ENCODE data around the gene OAS1. TPM values are rescaled to one million over a fixed set of nuclear protein-coding genes. Genes with fewer than 3 reads are reported as not detected.

Gene OAS1
- total RNA-seq, 2 experiments from 2014 or later = 2.6 to 3.4 TPM

GRCh38 chr12:112892856-112893255 lies 13.9 kb upstream of the OAS1 start:
- H3K9me3 Mint-ChIP-seq = no peaks in the 10 kb centered on the region
- Histone ChIP-seq H3K36me3 (ENCODE audit: insufficient read depth, low read length) (no peaks in the 10 kb centered on the region), H3K4me1 (ENCODE audit: insufficient read depth, low read length) (no peaks in the 10 kb centered on the region), H3K27ac (ENCODE audit: low read depth in 1 of 2, low read length in 2 of 2) (no peak overlapping the region), H3K4me3 (ENCODE audit: low read length) (no peak overlapping the region), H3K27me3 (ENCODE audit: control insufficient read depth in 1 of 2, insufficient read depth in 2 of 2, low read length in 2 of 2) (peaks cover 0 to 3% of the 10 kb centered on the region in 2 experiments), H3K9me3 (ENCODE audit: control insufficient read depth in 1 of 2, insufficient read depth in 1 of 2, low read length in 2 of 2) (no peaks in the 10 kb centered on the region)
- no peaks in the 10 kb centered on the region for H3K4me1 Mint-ChIP-seq (ENCODE audit: low read depth)
- H3K4me3 Mint-ChIP-seq = no peak overlapping the region
- POLR2A ChIA-PET = no interaction called here
- peaks cover 16% of the 10 kb centered on the region for H3K27me3 Mint-ChIP-seq
- ATAC-seq (ENCODE audit: poor library complexity) = no peak
- H3K27ac Mint-ChIP-seq = no peak overlapping the region
- no peak for DNase-seq
- H3K36me3 Mint-ChIP-seq (ENCODE audit: low read depth) = no peaks in the 10 kb centered on the region
- CTCF ChIA-PET = no interaction called here
- TF ChIP-seq CTCF (IDR thresholded peaks at IDR 0.05) = no peak
- intact Hi-C loops (cut with DNase I, micrococcal nuclease) = no loop called here

DNA sequence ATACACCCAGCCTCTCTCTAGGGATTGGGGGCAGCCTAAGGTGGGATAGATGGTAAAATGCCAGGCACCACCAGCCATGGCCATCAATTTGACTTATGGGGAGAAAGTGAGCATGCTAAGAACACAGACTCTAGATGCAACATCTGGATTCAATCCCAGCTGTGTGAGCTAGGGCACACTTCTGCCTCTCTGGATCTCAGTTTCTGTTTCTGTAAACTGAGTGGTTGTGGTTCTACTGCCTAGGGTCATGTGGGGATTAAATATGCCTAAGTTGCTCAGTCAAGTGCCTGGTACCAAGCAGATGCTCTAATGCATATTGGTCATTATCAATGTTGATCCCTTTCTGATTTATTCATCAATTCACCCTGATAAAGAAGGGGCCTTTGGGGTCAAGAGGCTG lies 12.6 kb upstream of the OAS1 start:
- H3K4me1 ChIP-seq (ENCODE audit: insufficient read depth, low read length) = no peaks in the 10 kb centered on the region
- Mint-ChIP-seq H3K27me3 (peaks cover 16% of the 10 kb centered on the region), H3K9me3 (no peaks in the 10 kb centered on the region), H3K27ac (no peak overlapping the region), H3K4me1 (ENCODE audit: low read depth) (no peaks in the 10 kb centered on the region), H3K36me3 (ENCODE audit: low read depth) (no peaks in the 10 kb centered on the region), H3K4me3 (no peak overlapping the region)
- H3K4me3 ChIP-seq (ENCODE audit: low read length) = no peak overlapping the region
- ChIA-PET POLR2A (no interaction called here), CTCF (no interaction called here)
- DNase-seq (no peak), ATAC-seq (ENCODE audit: poor library complexity) (no peak)
- H3K27me3 ChIP-seq (ENCODE audit: control insufficient read depth in 1 of 2, insufficient read depth in 2 of 2, low read length in 2 of 2) = peaks cover 0 to 2% of the 10 kb centered on the region in 2 experiments
- intact Hi-C loops (cut with DNase I, micrococcal nuclease) = no loop called here
- H3K9me3 ChIP-seq (ENCODE audit: control insufficient read depth in 1 of 2, insufficient read depth in 1 of 2, low read length in 2 of 2) = no peaks in the 10 kb centered on the region
- no peak for TF ChIP-seq CTCF (IDR thresholded peaks at IDR 0.05)
- H3K27ac ChIP-seq (ENCODE audit: low read depth in 1 of 2, low read length in 2 of 2) = no peak overlapping the region
- no peaks in the 10 kb centered on the region for H3K36me3 ChIP-seq (ENCODE audit: insufficient read depth, low read length)

- Mint-ChIP-seq H3K27ac (no peak overlapping the region), H3K27me3 (peaks cover 6% of the 10 kb centered on the region), H3K36me3 (ENCODE audit: low read depth) (no peaks in the 10 kb centered on the region), H3K4me3 (no peak overlapping the region), H3K4me1 (ENCODE audit: low read depth) (peaks cover 25% of the 10 kb centered on the region), H3K9me3 (no peaks in the 10 kb centered on the region)
- no peak overlapping the region for H3K27ac ChIP-seq (ENCODE audit: low read depth in 1 of 2, low read length in 2 of 2)
- no peaks in the 10 kb centered on the region for H3K36me3 ChIP-seq (ENCODE audit: insufficient read depth, low read length)
- peaks cover 0 to 2% of the 10 kb centered on the region in 2 experiments for H3K27me3 ChIP-seq (ENCODE audit: control insufficient read depth in 1 of 2, insufficient read depth in 2 of 2, low read length in 2 of 2)
- DNase-seq = no peak
- no peak overlapping the region for H3K4me3 ChIP-seq (ENCODE audit: low read length)
- TF ChIP-seq CTCF (IDR thresholded peaks at IDR 0.05) = no peak
- no peaks in the 10 kb centered on the region for H3K9me3 ChIP-seq (ENCODE audit: control insufficient read depth in 1 of 2, insufficient read depth in 1 of 2, low read length in 2 of 2)
- intact Hi-C loops (cut with DNase I, micrococcal nuclease) = no loop called here
- H3K4me1 ChIP-seq (ENCODE audit: insufficient read depth, low read length) = peaks cover 16% of the 10 kb centered on the region
- ChIA-PET CTCF (no interaction called here), POLR2A (interaction anchor here (1.5 kb wide), 1 partner anchor 32 kb away, joined by 3 read pairs; no protein-coding TSS in a partner anchor)
- no peak for ATAC-seq (ENCODE audit: poor library complexity)
These were observed 8.4 kb upstream of the OAS1 start for GRCh38 chr12:112898380-112898779.

Measured in CD4-positive, alpha-beta T cell (primary cell).